ENCODE measurements around the gene RABEP1. TPM values are rescaled to one million over a fixed set of nuclear protein-coding genes. Genes with fewer than 3 reads are reported as not detected.

Gene RABEP1
- polyA plus RNA-seq, 1 of the 3 experiments (the other 2 are of a cell fraction) = 9.7 TPM

- Histone ChIP-seq H3K27me3 (ENCODE audit: insufficient read depth) (no peaks in the 10 kb centered on the region), H3K9me3 (no peaks in the 10 kb centered on the region), H3K36me3 (replicated peaks in 1 of 2; ENCODE audit: control insufficient read depth in 1 of 2, insufficient read depth in 2 of 2, low read length in 1 of 2) (peaks cover 44 to 80% of the 10 kb centered on the region in 2 experiments), H3K9ac (no peak overlapping the region), H4K20me1 (ENCODE audit: insufficient read depth) (no peaks in the 10 kb centered on the region), H3K4me1 (ENCODE audit: control insufficient read depth in 1 of 2, insufficient read depth in 2 of 2, low read depth in 1 of 2, low read length in 1 of 2) (no peaks in the 10 kb centered on the region), H3K4me3 (ENCODE audit: low read depth in 2 of 2, low read length in 1 of 2) (no peak overlapping the region), H3K27ac (ENCODE audit: low read depth in 2 of 2, low read length in 1 of 2) (no peak overlapping the region), H3F3A (replicated peaks; ENCODE audit: insufficient read depth) (no peaks in the 10 kb centered on the region), H2AFZ (ENCODE audit: low read depth) (no peak overlapping the region), H3K9me2 (no peaks in the 10 kb centered on the region), H3K79me2 (ENCODE audit: insufficient read depth) (peaks cover 12% of the 10 kb centered on the region; the same call in 1 of the 2 replicates), H3K4me2 (no peak overlapping the region)
- 92% methylated on average over 6 of the region's 6 CpGs for WGBS (ENCODE audit: low lambda C conversion rate)
- ChIA-PET POLR2A (no interaction called here), CTCF (no interaction called here)
- no peak for DNase-seq
- TF ChIP-seq ELF1 (IDR thresholded peaks at IDR 0.05) (no peak), RFX5 (IDR thresholded peaks at IDR 0.05; ENCODE audit: low read length) (no peak), RAD21 (IDR thresholded peaks at IDR 0.05; ENCODE audit: low read length) (no peak), FOSL2 (IDR thresholded peaks at IDR 0.05; ENCODE audit: borderline replicate concordance, low read depth) (no peak), SMC3 (IDR thresholded peaks at IDR 0.05; ENCODE audit: low read depth, low read length) (no peak), RCOR1 (IDR thresholded peaks at IDR 0.05; ENCODE audit: low read length) (no peak), USF1 (IDR thresholded peaks at IDR 0.05; ENCODE audit: borderline replicate concordance, low read depth) (no peak), TEAD4 (IDR thresholded peaks at IDR 0.05; ENCODE audit: borderline replicate concordance, insufficient read depth) (no peak), NRF1 (IDR thresholded peaks at IDR 0.05; ENCODE audit: low read depth, low read length) (no peak), PBX3 (IDR thresholded peaks at IDR 0.05) (no peak), JUND (IDR thresholded peaks at IDR 0.05) (no peak), RXRA (IDR thresholded peaks at IDR 0.05; ENCODE audit: borderline replicate concordance, low read depth) (no peak), MXI1 (IDR thresholded peaks at IDR 0.05; ENCODE audit: low read depth, low read length) (no peak), GABPA (IDR thresholded peaks at IDR 0.05; ENCODE audit: low read depth) (no peak), EP300 (IDR thresholded peaks at IDR 0.05; ENCODE audit: borderline replicate concordance in 1 of 2, low read depth in 1 of 2, low read length in 1 of 2) (no peak), NFIC (IDR thresholded peaks at IDR 0.05; ENCODE audit: borderline replicate concordance) (no peak)
- TF ChIP-seq, protein P1, sequence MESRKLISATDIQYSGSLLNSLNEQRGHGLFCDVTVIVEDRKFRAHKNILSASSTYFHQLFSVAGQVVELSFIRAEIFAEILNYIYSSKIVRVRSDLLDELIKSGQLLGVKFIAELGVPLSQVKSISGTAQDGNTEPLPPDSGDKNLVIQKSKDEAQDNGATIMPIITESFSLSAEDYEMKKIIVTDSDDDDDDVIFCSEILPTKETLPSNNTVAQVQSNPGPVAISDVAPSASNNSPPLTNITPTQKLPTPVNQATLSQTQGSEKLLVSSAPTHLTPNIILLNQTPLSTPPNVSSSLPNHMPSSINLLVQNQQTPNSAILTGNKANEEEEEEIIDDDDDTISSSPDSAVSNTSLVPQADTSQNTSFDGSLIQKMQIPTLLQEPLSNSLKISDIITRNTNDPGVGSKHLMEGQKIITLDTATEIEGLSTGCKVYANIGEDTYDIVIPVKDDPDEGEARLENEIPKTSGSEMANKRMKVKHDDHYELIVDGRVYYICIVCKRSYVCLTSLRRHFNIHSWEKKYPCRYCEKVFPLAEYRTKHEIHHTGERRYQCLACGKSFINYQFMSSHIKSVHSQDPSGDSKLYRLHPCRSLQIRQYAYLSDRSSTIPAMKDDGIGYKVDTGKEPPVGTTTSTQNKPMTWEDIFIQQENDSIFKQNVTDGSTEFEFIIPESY (IDR thresholded peaks at IDR 0.05; ENCODE audit: borderline replicate concordance, low read depth) = no peak
- TF ChIP-seq, protein P2, sequence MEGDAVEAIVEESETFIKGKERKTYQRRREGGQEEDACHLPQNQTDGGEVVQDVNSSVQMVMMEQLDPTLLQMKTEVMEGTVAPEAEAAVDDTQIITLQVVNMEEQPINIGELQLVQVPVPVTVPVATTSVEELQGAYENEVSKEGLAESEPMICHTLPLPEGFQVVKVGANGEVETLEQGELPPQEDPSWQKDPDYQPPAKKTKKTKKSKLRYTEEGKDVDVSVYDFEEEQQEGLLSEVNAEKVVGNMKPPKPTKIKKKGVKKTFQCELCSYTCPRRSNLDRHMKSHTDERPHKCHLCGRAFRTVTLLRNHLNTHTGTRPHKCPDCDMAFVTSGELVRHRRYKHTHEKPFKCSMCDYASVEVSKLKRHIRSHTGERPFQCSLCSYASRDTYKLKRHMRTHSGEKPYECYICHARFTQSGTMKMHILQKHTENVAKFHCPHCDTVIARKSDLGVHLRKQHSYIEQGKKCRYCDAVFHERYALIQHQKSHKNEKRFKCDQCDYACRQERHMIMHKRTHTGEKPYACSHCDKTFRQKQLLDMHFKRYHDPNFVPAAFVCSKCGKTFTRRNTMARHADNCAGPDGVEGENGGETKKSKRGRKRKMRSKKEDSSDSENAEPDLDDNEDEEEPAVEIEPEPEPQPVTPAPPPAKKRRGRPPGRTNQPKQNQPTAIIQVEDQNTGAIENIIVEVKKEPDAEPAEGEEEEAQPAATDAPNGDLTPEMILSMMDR (IDR thresholded peaks at IDR 0.05) = no peak
Observed at GRCh38 chr17:5399767-5400166, 117.7 kb downstream of the RABEP1 start.
